Astrocyte (in vitro differentiated cells and primary cell): ENCODE results near the gene N4BP3.

ENCODE experiments used
- CTCF ChIP-seq: IDR thresholded peaks from 2 replicates; pipeline ENCODE4 v1.5.1; 2011; ENCODE audit warnings: low read depth, mild to moderate bottlenecking, inconsistent platforms, low read length, moderate library complexity; ENCODE audit not compliant: insufficient read depth
- EZH2 ChIP-seq: IDR thresholded peaks from 2 replicates; pipeline ENCODE4 v1.6.1; 2012; ENCODE audit warnings: mild to moderate bottlenecking, low read length, inconsistent platforms; ENCODE audit not compliant: insufficient read depth

DNA sequence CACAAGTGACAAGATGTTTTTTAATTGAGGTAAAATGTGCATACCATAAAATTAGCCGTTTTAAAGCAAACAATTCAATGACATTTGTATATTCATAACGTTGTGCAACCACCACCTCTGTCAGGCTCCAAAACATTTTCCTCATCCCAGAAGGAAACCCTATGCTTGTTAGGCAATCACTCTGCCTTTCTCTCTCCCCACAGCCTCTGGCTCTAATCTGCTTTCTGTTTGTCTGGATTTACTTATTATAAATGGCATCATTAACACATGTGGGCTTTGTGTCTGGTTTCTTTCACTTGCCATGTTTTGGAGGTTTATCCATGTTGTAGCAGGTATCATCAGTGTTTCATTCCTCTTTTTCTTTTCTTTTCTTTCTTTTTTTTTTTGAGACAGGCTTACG lies 1.4 kb upstream of the N4BP3 start:
- TF ChIP-seq CTCF (no peak), EZH2 (no peak)
